Ascending aorta (tissue), 2 donors: ENCODE results near the gene MKNK2. TPM values are rescaled to one million over a fixed set of nuclear protein-coding genes. Genes with fewer than 3 reads are reported as not detected.
"Not testable (repeated sequence)": the region's sequence is repeated elsewhere in the genome, so short reads cannot be mapped to it uniquely, and the experiment has no call there.

ENCODE experiments used
- DNase-seq, 2 donors: peaks; one replicate each; pipeline ENCODE4 v3.0.0-alpha.2; 2019; ENCODE audit warnings: low spot score in 2 of 2
- H3K27ac ChIP-seq, 2 donors: fragments of 200-600 bp; sonication (generic); one replicate each; pipeline ENCODE4 v1.5.1; 2016 to 2017; ENCODE audit warnings: mild to moderate bottlenecking in 1 of 2
- H3K27me3 ChIP-seq: fragments of 200-600 bp; sonication (generic); one replicate; pipeline ENCODE4 v1.5.1; 2017
- H3K36me3 ChIP-seq, 2 donors: fragments of 200-600 bp; sonication (generic); one replicate each; pipeline ENCODE4 v1.5.1; 2016
- H3K4me1 ChIP-seq, 2 donors: fragments of 200-600 bp; sonication (generic); one replicate each; pipeline ENCODE4 v1.5.1; 2016 to 2017; ENCODE audit warnings: mild to moderate bottlenecking in 1 of 2
- H3K4me3 ChIP-seq, 2 donors: fragments of 200-600 bp; sonication (generic); one replicate each; pipeline ENCODE4 v1.5.1; 2016 to 2017; ENCODE audit warnings: mild to moderate bottlenecking in 1 of 2
- H3K9me3 ChIP-seq, 2 donors: fragments of 200-600 bp; sonication (generic); one replicate each; pipeline ENCODE4 v1.5.1; 2016
- CTCF ChIP-seq, 3 experiments: fragments of 200-600 bp in 2 of 3; fragments of 450-650 bp in 1 of 3; sonication (generic) in 2 of 3; IDR thresholded peaks; one replicate each; pipeline ENCODE4 v1.5.1; 2016 to 2019; ENCODE audit warnings: antibody characterized with exemption in 3 of 3, mild to moderate bottlenecking in 1 of 3, moderate library complexity in 1 of 3
- intact Hi-C: fragments of 100-400 bp; cut with DNase I; formaldehyde crosslinking; loops from one replicate; pipeline ENCODE4 v1.15.1; 2023
- total RNA-seq: library from RNA; depleted of rRNA; stranded (reverse); fragments of >200 nt; gene quantifications from one replicate; pipeline ENCODE4 v1.1.0, GENCODE V29; 2016

The MKNK2 gene
- total RNA-seq, 1 donor from 2014 or later: 228 TPM

DNA sequence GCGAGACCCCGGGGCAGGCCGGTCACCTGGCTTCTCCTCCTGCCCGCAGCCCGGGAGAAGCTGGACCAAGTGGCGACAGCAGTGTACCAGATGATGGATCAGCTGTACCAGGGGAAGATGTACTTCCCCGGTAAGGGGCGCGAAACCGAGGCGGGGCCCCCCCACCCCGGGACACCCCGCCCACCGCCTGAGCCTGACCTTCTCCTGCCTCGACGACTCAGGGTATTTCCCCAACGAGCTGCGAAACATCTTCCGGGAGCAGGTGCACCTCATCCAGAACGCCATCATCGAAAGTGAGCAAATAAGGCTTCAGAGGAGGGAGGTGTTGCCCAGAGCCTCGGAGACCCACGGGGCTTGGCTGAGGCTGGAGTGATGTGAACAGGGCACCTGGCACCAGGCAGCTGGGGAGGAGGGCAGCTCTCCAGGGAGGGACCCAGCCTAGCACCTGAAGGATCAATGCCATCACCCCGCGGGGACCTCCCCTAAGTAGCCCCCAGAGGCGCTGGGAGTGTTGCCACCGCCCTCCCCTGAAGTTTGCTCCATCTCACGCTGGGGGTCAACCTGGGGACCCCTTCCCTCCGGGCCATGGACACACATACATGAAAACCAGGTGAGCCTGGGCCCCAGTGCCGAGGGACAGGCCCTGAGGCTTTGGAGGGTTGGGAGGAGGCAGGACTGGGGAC, 46.3 kb upstream of the MKNK2 start:
- H3K36me3 ChIP-seq: peaks cover 28 to 31% of the 10 kb centered on the region in 2 donors
- DNase-seq: no peak
- H3K9me3 ChIP-seq: no peaks in the 10 kb centered on the region
- no peaks in the 10 kb centered on the region for H3K27me3 ChIP-seq
- TF ChIP-seq CTCF (IDR thresholded peaks at IDR 0.05): no peak
- peak overlapping the region; percentile 47 to 71 for H3K4me3 ChIP-seq
- peaks cover 9 to 18% of the 10 kb centered on the region in 2 donors for H3K4me1 ChIP-seq
- intact Hi-C loops: loop anchor here (1.0 to 5.0 kb wide), 4 partner anchors 37 to 295 kb away; partner anchors contain the start of genes LSM7, MKNK2 and SPPL2B
- peak overlapping the region; percentile 53 to 76 for H3K27ac ChIP-seq

- H3K4me1 ChIP-seq: peaks cover 12 to 20% of the 10 kb centered on the region in 2 donors
- H3K27ac ChIP-seq: peak within 1 kb of the TSS; percentile 94 to 95
- peak; percentile 93 to 99 for DNase-seq
- H3K27me3 ChIP-seq: no peaks in the 10 kb centered on the region
- TF ChIP-seq CTCF (IDR thresholded peaks at IDR 0.05): peak; percentile 27 to 64 (median 55)
- H3K4me3 ChIP-seq: peak within 1 kb of the TSS; percentile 75 to 83
- no peaks in the 10 kb centered on the region for H3K9me3 ChIP-seq
- H3K36me3 ChIP-seq: peaks cover 22 to 24% of the 10 kb centered on the region in 2 donors
- intact Hi-C loops: loop anchor here (1.0 to 5.0 kb wide), 7 partner anchors 36 to 296 kb away; partner anchors contain the start of genes AP3D1, LSM7, MKNK2 and PLEKHJ1
These were observed 45.6 kb upstream of the MKNK2 start, which contains the start of gene IZUMO4 for GRCh38 chr19:2096480-2097202. TSS of gene IZUMO4 (plus strand) at chr19:2096915. CDS start at chr19:2096946, 31 bp downstream.

DNA sequence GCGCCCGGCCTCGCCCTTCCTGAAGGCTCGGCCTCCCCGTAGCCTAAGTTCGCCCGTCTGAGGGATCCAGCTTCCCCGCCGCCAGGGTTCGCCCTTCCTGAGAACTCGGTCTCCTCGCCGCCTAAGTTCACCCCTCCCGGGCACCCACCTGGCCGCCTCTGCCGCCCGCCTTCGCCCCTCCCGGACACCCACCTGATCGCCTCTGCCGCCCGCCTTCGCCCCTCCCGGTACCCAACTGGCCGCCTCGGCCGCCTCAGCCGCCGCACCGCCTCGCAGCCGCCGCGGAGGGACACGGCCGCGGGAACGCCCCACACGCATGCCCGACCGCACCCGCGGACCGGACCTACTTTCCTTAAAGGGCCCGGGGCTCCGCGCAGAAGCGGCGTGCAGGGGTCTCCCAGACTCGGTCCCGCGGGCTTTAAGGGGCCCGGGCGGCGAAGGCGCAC, 45.0 kb upstream of the MKNK2 start, which contains the start of gene MOB3A:
TSS of gene MOB3A (minus strand) at position 293 of the 446 bp plus-strand sequence. CDS start 17,766 bp downstream, outside the sequence.
- Histone ChIP-seq H3K4me1 (peaks cover 12 to 25% of the 10 kb centered on the region in 2 donors), H3K4me3 (peak within 1 kb of the TSS; percentile 75 to 83), H3K27me3 (no peaks in the 10 kb centered on the region), H3K9me3 (no peaks in the 10 kb centered on the region), H3K36me3 (peaks cover 16 to 18% of the 10 kb centered on the region in 2 donors), H3K27ac (peak within 1 kb of the TSS; percentile 94 to 95)
- peak in 1 of 2 donors; percentile 94 for DNase-seq
- intact Hi-C loops: loop anchor here (1.0 to 5.0 kb wide), 6 partner anchors 35 to 296 kb away; partner anchors contain the start of genes AP3D1, MKNK2, PLEKHJ1 and SF3A2
- TF ChIP-seq CTCF (IDR thresholded peaks at IDR 0.05): peak; percentile 49 to 85 (median 58)

DNA sequence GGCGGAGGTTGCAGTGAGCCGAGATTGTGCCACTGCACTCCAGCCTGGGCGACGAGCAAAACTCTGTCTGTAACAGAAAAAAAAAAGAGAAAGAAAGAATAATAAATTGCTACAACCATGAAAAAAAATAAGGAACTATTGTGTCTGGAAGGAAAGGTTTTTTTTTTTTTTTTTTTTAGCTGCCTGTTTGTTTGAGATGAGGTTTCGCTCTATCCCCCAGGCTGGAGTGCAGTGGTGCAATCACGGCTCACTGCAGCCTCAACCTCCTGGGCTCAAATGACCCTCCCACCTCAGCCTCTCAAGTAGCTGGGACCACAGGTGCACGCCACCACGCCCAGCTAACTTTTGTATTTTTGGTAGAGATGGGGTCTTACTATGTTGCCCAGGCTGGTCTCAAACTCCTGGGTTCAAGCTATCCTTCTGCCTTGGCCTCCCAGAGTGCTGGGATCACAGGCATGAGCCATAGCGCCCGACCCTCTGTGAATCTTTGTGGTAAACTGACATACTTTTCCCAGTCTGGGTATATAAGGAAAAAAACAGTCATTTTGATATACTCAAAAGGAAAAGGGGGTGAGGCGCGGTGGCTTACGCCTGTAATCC, 41.0 kb upstream of the MKNK2 start:
- H3K27ac ChIP-seq, intact Hi-C loops, H3K27me3 ChIP-seq, H3K36me3 ChIP-seq, H3K9me3 ChIP-seq, H3K4me3 ChIP-seq, DNase-seq: not testable (repeated sequence)
- peaks cover 11 to 32% of the 10 kb centered on the region in 2 donors for H3K4me1 ChIP-seq

GRCh38 chr19:2089727-2090053, 38.6 kb upstream of the MKNK2 start:
- TF ChIP-seq CTCF (IDR thresholded peaks at IDR 0.05): no peak
- Histone ChIP-seq H3K9me3 (no peaks in the 10 kb centered on the region), H3K27ac (peak overlapping the region; percentile 48 to 67), H3K4me1 (peaks cover 7 to 22% of the 10 kb centered on the region in 2 donors), H3K27me3 (no peaks in the 10 kb centered on the region), H3K4me3 (peak overlapping the region in 1 of 2 donors; percentile 3), H3K36me3 (peaks cover 0 to 4% of the 10 kb centered on the region in 2 donors)
- intact Hi-C loops: no loop called here
- DNase-seq: no peak
